ENCODE results near the gene EML4. TPM values are rescaled to one million over a fixed set of nuclear protein-coding genes. Genes with fewer than 3 reads are reported as not detected.
"Not testable (repeated sequence)": the region's sequence is repeated elsewhere in the genome, so short reads cannot be mapped to it uniquely, and the experiment has no call there.

EML4 gene
- total RNA-seq, 1 donor from 2014 or later, result 50.8 TPM

DNA sequence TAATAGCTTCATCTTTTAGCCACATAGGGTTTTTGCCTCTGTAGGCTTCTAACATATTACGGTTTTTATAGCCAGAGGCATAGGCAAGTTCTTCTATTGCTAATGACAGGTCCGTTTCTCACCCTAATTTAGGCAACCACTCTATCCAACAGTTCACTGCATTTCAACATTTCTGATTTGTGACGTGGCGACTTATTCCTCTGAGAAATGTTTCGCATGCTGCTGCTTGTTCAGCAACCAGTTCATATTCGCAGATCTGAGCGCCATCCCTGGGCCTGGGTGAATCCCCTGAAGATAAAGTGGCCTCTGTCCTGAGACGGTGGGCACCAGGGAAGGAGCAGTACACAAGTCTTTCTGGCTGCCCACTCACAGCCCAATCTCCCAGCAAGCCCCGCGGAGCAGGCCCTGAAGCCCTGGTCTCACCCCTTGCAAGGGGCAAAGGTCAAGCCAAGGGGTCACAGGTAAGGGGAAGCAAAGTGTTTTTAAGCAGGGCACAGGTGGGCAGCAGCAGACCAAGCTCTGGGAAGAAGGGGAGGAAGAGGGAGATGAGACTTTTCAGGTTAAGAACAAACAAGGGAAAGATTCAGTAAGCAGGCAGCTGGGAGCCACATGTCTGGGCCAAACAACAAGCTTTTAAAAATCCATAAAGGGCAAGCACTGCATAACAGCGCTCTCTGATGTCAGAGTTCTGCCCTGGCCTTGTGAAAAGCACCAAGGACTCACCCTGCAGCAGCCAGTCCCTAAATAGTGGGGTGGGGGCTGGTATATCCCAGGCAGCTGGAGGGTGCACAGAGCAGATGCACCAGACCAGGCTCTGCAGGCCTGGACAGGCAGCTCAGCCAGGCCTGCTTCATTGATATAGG lies 202.7 kb downstream of the EML4 start:
- DNase-seq, result peak; percentile 45
- Mint-ChIP-seq H3K4me1 (ENCODE audit: low read depth, unreplicated experiment) (peaks cover 44% of the 10 kb centered on the region), H3K4me3 (ENCODE audit: unreplicated experiment) (peak overlapping the region; percentile 47), H3K36me3 (ENCODE audit: unreplicated experiment) (no peaks in the 10 kb centered on the region), H3K27ac (ENCODE audit: unreplicated experiment) (peak overlapping the region; percentile 95), H3K9me3 (ENCODE audit: unreplicated experiment) (peaks cover 4% of the 10 kb centered on the region), H3K27me3 (ENCODE audit: unreplicated experiment) (peaks cover 2% of the 10 kb centered on the region)
- TF ChIP-seq CTCF (IDR thresholded peaks at IDR 0.05; ENCODE audit: partially characterized antibody, unreplicated experiment), result no peak

- peaks cover 39% of the 10 kb centered on the region for H3K4me1 Mint-ChIP-seq (ENCODE audit: low read depth, unreplicated experiment)
- peaks cover 2% of the 10 kb centered on the region for H3K27me3 Mint-ChIP-seq (ENCODE audit: unreplicated experiment)
- H3K36me3 Mint-ChIP-seq (ENCODE audit: unreplicated experiment), result no peaks in the 10 kb centered on the region
- H3K9me3 Mint-ChIP-seq (ENCODE audit: unreplicated experiment), result peaks cover 4% of the 10 kb centered on the region
- H3K4me3 Mint-ChIP-seq (ENCODE audit: unreplicated experiment), result no peak overlapping the region
- TF ChIP-seq CTCF (IDR thresholded peaks at IDR 0.05; ENCODE audit: partially characterized antibody, unreplicated experiment), result no peak
- peak overlapping the region; percentile 95 for H3K27ac Mint-ChIP-seq (ENCODE audit: unreplicated experiment)
- DNase-seq, result no peak
These were observed 203.5 kb downstream of the EML4 start for GRCh38 chr2:42372474-42373200.

DNA sequence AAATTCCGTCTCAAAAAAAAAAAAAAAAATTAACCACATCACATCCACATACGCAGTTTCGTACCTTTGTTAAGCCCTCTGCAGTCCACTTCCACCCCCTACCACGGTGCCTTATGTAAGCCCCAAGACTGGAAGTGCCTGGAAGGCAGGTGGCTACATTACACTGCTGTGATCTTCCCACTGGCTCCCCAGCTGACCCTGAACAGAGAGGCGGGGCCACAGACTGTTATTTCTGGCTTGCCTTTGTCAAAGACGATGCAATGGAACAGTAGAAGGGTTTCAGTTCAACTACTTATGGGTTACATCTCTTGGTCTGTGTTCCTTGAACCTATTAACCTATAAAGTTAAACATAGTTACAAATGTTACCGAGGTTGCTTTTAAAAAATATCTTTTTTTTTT lies 207.6 kb downstream of the EML4 start:
- H3K27me3 Mint-ChIP-seq (ENCODE audit: unreplicated experiment), result peaks cover 2% of the 10 kb centered on the region
- H3K4me1 Mint-ChIP-seq (ENCODE audit: low read depth, unreplicated experiment), result peaks cover 11% of the 10 kb centered on the region
- no peak overlapping the region for H3K27ac Mint-ChIP-seq (ENCODE audit: unreplicated experiment)
- H3K9me3 Mint-ChIP-seq (ENCODE audit: unreplicated experiment), result peaks cover 3% of the 10 kb centered on the region
- no peak overlapping the region for H3K4me3 Mint-ChIP-seq (ENCODE audit: unreplicated experiment)
- H3K36me3 Mint-ChIP-seq (ENCODE audit: unreplicated experiment), result no peaks in the 10 kb centered on the region
- TF ChIP-seq CTCF (IDR thresholded peaks at IDR 0.05; ENCODE audit: partially characterized antibody, unreplicated experiment), result no peak
- DNase-seq, result no peak

DNA sequence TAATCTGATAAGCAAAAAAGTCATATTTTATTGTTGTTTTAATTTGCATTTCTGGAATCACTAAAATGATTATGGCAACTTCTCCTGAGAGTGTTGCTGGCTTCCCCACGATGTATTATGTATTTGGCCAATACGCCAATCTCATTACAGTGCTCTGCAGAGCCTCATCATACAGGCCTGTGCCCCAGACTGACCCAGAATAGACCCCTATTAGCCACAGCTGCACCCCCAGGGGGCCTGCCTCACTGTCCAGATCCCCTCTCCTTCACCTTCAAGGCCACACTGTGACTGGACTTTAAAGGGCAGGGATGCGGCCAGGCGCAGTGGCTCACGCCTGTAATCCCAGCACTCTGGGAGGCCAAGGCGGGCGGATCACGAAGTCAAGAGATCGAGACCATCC lies 209.3 kb downstream of the EML4 start:
- no peak for DNase-seq
- H3K9me3 Mint-ChIP-seq (ENCODE audit: unreplicated experiment), result no peaks in the 10 kb centered on the region
- no peak overlapping the region for H3K27ac Mint-ChIP-seq (ENCODE audit: unreplicated experiment)
- H3K36me3 Mint-ChIP-seq (ENCODE audit: unreplicated experiment), result no peaks in the 10 kb centered on the region
- H3K4me3 Mint-ChIP-seq (ENCODE audit: unreplicated experiment), result no peak overlapping the region
- H3K4me1 Mint-ChIP-seq (ENCODE audit: low read depth, unreplicated experiment), result peaks cover 2% of the 10 kb centered on the region
- no peak for TF ChIP-seq CTCF (IDR thresholded peaks at IDR 0.05; ENCODE audit: partially characterized antibody, unreplicated experiment)
- no peaks in the 10 kb centered on the region for H3K27me3 Mint-ChIP-seq (ENCODE audit: unreplicated experiment)

DNA sequence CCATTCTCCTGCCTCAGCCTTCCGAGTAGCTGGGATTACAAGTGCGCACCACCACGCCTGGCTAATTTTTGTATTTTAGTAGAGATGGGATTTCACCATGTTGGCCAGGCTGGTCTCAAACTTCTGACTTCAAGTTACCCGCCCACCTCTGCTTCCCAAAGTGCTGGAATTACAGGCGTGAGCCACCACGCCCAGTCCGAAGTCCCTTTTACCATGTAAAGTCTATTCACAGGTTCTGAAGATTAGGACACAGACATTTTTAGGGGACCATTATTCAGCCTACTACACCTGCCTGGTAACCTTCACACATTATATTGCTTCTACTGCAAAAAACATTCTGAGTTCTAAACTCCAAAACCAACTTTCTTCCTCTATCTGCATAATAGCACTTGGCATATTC lies 210.9 kb downstream of the EML4 start:
- not testable (repeated sequence) for H3K27ac Mint-ChIP-seq (ENCODE audit: unreplicated experiment); H3K9me3 Mint-ChIP-seq (ENCODE audit: unreplicated experiment); H3K4me1 Mint-ChIP-seq (ENCODE audit: low read depth, unreplicated experiment); DNase-seq; H3K27me3 Mint-ChIP-seq (ENCODE audit: unreplicated experiment); H3K36me3 Mint-ChIP-seq (ENCODE audit: unreplicated experiment); H3K4me3 Mint-ChIP-seq (ENCODE audit: unreplicated experiment)
